Suppressor macrophage (primary cell): ENCODE measurements around the gene ZMYND10.
"Not testable (repeated sequence)": the region's sequence is repeated elsewhere in the genome, so short reads cannot be mapped to it uniquely, and the experiment has no call there.

Experiments used
- DNase-seq, 4 experiments: peaks; one replicate each; pipeline ENCODE4 v3.0.0-alpha.2; 2020 to 2022

ZMYND10 gene

DNA sequence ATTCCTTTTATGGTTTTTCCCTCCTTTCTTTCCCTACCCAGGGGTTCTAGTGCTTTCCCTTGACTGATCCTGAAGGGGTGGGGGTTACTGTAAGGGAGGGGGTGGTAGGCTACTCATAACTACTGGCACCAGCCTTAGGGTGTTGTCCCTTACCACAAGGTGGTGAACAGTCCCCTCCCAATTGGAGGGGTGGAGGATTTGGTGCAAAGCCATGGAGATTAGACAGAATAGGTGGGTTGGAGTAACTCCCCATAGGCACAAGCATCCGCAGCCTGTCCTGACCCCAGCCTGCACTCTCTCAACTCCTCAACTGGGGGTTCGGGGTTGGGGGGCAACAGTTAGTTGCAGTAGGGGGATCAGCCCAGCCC lies 20.4 kb downstream of the ZMYND10 start:
- no peak for DNase-seq

DNA sequence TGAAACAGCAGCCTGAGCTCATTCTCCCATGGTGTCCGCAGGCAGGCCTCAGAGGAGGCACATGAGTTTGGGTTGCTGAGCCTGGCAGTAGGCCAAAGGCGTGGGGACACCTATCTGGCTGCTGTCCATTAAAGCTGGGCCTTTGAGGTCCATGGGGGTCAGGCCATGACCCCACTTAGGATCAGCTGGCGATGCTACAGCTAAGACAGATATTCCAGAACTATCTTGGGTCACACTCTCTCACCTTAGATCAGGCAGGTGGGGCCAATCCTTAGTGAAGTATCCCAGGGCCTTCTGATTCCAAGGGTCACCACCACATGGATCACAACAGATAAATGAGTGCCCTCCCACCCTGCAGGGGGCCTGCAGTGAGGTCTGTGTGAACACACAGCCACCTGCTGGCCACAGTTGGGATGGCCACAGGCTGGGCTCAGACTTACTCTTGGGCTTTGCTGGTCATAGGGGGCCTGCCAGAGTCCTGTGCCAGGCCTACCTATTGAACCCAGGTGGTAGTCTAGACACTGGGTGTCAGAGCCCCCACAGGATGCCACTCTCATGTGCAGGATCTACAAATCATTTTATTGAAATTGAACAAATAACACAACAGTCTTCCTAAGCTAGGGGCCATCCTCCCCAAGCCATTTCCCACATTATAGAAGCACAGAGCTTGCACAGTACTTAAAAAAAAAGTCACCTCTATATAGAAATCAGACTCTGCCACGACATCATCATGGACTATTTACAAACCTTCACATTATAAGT lies 21.0 kb downstream of the ZMYND10 start:
- peak; percentile 72 to 82 (median 73) for DNase-seq

DNA sequence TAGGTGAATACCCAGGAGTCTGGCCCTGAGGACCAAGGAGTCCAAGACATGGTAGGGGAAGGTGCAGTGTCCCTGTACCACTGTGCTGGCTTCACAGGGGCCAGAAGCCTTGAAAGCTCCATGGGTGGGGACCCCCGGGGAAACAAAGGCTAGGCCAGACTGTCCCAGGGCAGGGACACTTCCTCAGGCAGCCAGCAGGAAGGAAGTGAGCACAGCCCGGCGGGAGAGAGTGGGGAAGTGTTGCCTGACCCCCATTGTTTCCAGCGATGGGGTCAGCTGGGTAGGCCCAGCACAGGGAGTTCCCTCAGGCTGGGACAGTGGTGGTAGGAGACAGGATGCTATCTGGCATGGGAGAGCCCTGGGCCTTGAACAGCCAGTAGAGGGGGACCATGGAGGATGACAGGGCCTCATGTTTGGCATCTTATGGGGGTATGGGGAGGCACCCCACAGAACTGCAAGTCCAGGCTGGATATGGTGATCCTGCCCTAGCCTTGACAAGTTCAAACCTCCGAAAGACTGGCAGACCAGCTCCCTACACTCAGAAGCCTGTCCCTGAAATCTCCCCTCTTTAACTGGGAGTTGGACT lies 21.8 kb downstream of the ZMYND10 start:
- DNase-seq = peak; percentile 24 to 58 (median 50)

DNA sequence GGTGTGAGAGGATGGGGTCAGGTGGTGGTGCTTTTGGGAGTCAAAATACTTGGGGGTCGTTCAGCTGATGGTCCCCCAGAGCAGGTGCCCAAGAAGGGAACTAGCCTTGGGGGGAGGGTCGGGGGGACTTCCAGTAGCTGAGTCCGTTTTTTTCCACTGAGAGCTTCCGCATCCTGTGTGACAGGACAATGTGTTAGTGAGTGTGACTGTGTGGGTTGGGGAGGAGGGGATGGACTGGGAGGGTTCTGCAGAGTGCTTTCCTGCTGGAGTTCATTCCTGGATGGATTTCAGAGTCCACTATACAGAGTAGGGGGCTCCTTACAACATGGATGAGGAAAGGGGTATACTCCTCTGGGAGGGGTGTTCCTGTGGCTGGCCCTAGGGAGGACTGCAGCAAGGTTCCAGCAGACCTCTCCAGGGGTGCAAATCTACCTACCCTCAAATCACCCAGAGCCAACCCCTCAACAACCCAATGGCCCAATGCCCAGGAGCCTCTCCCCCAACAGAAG lies 22.4 kb downstream of the ZMYND10 start:
- DNase-seq = peak; percentile 32 to 68 (median 66)

DNA sequence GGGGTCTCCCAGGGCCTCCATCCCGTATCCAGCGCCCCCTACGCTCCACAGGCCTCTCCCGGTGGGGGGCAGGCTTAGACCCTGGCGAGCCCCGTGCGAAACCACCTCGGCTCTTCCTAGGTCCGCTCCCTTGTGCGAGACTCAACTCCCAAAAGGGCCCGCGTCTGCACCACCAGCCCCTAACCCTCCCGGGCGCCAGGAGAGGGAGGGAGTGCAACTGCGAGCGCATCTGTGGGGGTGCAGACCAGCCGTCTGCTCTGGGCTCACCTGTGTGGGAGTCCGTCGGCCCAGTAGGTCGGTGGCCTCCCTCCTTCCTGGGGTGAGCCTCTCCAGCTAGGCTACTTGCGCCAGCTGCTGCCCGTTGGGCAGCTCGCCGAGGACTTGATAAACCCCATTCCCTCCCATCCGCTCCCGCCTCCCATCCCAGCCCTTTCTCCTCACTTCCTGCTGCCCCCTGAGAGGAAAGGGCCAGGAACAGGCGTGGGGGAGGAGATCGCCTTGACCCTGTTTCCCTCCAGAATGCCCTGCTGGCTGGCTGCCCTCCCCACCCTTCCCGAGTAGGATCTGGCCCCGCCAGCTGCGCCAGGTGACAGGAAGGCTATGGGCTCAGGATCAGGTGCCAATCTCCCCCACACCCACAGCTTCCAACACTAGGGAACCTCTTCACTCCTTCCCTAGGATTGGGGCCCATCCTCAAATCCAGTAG lies 23.0 kb downstream of the ZMYND10 start, which contains the start of gene HYAL2:
Gene HYAL2 (minus strand): TSS at position 360 of the 706 bp plus-strand sequence. CDS start 2,256 bp downstream, outside the sequence.
- peak in 1 of 4 experiments; percentile 21 for DNase-seq

DNA sequence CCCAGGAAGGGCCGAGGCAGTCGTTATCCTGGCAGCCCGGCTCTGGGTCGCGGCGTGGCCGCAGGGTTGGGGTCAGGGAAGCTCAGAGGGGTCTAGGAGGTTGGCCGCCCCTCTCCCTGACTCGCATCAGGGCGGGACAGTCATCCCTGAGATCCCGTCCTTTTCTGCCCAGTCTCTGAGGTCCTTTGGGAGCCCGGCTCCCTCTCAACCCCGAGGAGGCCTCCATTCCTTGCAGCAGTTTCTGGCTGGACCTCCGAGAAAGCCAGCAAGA lies 23.5 kb downstream of the ZMYND10 start:
- DNase-seq = no peak

DNA sequence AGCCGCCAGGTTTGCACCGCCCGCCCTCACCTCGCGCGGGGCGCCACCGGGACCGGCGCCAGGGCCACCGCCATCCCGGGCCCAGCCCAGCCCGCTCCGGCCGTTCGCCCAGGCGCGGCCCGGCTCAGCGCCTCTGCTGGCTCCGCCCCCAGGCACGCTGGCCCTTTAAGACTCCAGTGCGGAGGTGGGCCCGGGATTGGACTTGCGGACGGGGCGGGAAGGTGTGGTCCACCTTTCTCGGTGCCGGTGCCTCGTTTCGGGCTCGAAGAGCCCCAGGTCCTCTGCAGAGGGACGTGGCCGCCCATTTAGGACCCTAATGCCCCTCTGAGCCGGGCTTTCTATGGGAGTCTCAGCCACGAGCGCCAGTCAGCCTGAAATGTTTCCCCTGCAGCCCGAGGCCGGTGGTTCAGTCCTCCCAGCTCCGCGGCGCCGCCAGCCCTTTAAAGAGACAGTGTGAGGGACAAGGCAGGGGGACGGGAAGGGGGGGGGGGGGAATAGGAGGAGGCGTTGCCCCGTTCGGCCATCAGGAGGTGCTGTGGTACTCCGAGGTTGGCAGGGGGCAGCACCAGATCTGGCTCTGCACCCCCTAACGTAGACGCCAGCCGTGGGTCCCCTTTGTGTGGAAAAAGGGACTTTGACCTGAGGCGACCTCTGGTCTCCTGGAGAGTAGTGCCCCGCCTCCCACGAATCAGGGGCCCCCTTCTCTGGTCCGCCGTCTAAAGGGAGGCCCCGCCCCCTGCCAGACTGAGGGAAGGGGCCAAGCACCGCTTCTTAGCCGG lies 24.0 kb downstream of the ZMYND10 start:
- DNase-seq = peak; percentile 86 to 96 (median 93)

DNA sequence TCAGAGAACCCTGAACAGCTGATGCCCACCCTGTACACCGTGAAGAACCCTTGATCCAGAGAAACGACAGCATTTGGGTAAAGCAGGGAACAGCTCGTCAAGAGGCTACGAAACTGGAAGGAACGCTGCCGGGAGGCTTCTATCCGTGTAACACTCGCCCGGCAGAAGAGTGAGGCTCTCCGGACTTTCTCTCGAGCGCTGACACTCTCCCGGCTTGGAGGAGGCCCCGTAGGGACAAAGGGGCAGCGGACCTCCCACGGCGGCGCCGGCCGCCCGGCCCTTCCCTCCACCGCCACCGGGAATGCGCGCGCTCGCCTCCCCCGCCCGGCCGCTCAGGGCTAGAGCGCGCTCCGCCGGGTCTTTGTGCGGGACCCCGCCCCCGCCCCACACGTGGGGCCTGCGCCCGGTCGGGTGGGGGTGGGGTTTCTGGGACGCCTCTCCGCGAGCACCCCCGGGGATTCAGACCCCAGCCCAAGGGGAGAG lies 24.6 kb downstream of the ZMYND10 start:
- peak; percentile 71 to 91 (median 80) for DNase-seq

DNA sequence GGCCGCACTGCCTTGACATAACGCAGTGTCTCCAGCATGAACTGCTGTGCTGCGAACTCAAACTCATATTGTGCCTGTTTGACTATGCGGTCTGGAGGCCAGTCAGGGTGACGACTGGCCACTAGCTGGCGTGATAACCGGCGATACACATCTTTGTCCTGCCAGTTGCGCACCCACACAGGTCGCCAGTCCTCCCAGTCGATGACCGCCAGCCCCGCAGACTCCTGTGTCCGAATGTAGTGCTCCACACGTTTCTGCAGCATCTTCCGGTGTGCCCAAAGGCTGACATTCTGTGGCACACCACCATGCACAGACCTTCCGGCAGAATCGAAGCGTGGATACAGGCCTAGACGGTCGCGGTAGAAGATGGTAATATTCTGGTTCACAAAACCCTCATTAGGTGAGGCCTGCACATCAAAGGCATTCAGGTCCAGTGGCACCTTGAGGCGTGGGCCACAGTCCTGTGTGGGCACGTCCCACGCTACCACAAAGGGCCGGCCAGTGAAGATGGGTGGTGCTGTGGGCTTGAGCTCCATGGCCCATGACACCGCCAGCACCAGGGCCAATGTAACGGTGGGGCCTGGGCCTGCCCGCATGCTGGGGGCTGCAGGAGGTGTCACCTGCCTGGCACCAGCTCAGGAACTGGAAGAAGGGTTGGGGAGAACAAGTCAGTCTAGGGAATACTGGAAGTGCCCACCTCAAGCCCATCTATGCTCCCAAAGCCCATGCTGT lies 25.5 kb downstream of the ZMYND10 start:
- DNase-seq = no peak

DNA sequence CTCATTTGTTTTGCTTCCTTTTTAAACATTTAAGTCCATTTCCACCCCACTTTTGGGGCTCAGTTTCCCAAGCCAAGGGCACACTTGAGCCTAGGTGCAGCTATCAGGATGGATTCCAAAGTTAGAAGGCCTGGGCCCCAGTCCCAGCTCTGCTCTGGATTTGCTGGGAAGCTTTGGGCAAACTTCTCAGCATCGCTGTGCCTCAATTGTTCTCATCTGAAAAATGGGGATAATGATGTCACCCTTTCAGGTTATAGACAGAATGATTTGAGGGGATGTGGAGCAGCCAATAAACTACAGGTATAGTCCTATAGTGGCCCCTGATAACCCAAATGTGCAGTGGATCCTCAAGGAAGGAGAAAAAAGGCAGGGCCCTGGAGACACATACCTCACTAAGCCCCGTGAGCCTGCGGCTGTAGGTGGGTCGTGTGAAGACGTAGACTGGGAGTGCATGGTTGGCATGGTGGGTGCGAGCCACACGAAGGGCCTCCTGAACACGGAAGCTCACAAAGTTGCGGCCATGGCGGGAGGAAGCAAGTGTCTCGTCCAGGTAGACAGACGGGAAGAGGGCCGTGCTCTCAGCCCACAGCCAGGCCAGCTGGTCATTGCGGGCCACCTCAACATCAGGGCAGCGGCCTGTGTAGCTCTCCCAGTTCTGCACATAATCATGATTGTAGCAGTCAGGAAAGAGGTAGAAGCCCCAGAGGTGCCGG lies 26.2 kb downstream of the ZMYND10 start:
- DNase-seq = no peak

DNA sequence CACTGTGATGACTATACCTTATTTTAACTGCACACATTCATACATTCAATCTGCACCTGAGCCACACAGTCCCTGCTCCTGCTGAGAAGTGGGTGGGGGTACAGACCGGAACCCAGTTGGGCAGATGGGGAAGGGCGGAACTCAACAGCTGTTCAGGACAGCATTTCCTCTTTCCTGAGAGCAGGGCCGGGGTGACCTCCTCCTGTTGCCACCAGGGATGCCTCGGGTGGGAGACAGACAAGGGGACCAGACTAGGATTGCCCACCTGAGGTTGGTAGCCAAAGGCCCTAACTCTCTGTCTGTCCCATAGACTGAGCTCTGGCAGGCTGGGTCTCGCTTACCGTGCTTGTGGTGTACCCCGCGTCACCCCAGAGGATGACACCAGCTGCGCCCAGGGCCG lies 26.9 kb downstream of the ZMYND10 start:
- peak; percentile 24 to 69 (median 56) for DNase-seq

DNA sequence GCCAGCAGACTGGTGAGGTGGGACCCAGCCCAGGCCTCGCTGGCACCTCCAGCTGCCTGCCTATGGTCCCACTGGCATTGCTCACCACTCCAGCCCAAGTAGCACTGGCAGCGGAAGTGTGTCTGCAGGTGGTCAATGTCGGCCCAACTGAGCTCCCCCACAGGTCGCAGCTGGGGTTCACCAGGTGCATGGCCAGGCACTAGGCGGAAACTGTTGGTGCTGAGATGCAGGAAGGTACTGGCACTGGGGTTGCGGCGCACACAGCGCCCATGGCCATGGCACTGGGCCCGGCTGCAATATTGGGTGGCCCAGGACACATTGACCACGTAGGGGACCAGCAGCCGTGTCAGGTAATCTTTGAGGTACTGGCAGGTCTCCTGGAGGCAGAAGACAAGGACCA lies 27.4 kb downstream of the ZMYND10 start:
- no peak for DNase-seq

DNA sequence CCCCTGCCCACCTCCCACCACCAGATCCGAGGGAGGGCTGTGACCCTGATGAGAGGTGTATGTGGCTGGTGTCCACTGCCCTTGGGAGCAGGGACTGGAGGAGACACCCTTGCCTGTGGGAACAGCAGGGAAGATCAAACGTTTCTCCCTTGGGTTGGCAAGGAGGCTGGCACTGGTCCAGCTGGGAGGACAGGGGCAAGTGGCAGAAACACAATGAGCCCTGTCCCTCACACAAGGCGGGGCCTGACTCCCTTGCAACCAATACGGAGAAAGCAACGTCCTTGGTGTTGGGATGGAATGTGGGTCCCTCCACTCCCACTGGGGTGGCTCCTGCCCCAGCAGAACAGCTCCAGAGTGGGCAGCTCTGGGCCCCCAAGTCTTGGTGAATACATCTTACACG lies 28.2 kb downstream of the ZMYND10 start:
- DNase-seq = no peak

DNA sequence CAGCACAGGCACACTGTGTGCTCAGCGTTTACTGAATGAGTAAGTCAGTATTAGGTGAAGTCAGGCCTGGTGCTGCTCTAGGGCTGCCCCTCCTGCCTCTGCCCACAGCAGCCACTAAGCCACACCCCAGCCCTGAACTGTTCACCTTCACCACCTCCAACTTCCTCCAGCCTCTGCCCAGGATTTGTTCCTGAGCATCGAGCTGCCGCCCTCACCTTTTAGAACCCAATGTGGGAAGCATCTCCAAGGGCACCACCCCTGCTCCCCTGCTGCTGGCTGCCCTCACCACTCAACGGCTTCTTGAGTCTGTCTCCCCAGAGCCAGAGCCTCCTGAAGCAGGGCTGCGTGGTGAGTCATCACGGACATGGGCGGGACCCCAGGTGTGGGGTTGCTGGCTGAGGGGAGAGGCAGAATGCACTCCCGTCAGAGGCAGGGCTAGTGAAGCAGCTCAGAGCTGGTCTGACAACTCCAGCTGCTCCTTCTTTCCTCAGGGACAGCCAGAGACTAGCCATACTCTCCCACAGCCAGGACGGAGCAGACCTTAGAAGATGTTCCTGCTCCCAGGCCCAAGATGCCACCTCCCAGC lies 28.8 kb downstream of the ZMYND10 start:
- no peak for DNase-seq

DNA sequence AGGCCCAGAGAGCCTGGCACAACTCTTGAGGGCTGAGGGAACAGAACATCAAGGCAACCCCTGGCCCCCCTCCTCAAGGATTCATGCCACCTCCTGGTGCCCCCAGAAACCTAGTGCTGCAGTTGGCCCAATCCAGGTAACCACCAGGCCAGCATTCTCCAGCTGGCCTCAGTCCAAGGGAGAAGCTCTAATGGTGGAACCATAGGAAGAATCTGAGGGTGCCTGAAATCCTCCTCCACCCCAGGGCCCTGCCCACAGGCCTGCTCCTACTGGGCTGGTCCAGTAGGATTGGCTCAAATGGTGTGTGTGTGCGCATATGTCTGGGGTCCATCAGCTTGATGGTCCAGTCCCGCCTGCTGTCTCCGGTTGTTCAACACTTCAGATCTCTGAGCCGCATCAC lies 30.7 kb downstream of the ZMYND10 start:
- no peak for DNase-seq

DNA sequence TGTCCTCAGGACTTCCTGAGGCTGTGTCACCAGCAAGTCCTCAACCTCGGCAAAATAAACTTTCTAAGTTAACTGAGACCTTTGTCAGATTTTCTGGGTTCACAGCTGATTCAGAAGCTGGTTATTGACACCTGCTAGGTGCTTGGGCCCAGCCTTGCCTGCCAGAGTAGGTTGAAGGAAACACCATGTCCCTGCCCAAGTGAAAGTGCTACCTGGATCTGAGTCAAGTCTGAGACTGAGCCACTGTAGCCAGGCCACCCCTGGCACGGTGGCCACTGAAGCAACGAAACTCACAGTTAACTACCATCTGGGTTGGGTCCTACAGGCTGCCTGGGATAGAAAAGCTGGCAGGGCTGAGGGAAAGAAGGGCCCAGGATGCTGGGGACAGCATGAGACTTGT lies 31.2 kb downstream of the ZMYND10 start:
- DNase-seq = no peak

DNA sequence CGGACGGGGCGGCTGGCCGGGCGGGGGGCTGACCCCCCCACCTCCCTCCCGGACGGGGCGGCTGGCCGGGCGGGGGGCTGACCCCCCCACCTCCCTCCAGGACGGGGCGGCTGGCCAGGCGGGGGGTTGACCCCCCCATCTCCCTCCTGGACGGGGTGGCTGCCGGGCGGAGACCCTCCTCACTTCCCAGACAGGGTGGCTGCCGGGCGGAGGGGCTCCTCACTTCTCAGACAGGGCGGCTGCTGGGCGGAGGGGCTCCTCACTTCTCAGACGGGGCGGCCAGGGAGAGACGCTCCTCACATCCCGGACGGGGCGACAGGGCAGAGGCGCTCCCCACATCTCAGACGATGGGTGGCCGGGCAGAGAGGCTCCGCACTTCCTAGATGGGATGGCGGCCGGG lies 33.5 kb downstream of the ZMYND10 start:
- DNase-seq = not testable (repeated sequence)

DNA sequence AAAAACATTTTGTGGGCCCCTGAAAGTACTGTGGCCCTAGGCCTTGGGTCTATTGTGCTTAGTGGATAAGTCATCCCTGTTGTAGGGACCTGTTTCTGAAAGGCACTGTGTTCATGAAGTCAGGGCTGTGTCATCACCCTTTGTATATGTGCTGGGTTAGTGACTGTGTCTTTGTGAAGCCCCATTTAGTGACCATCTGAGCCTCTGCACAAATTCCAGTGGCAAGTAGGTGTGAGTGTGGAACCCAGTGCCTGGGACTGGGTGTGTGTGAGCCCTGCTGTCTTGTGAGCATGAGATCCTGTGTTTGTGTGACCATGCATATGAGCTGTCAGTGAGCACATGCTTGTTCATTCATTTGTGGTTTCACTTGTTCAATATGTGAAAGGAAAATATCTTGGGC lies 40.9 kb downstream of the ZMYND10 start:
- no peak for DNase-seq

DNA sequence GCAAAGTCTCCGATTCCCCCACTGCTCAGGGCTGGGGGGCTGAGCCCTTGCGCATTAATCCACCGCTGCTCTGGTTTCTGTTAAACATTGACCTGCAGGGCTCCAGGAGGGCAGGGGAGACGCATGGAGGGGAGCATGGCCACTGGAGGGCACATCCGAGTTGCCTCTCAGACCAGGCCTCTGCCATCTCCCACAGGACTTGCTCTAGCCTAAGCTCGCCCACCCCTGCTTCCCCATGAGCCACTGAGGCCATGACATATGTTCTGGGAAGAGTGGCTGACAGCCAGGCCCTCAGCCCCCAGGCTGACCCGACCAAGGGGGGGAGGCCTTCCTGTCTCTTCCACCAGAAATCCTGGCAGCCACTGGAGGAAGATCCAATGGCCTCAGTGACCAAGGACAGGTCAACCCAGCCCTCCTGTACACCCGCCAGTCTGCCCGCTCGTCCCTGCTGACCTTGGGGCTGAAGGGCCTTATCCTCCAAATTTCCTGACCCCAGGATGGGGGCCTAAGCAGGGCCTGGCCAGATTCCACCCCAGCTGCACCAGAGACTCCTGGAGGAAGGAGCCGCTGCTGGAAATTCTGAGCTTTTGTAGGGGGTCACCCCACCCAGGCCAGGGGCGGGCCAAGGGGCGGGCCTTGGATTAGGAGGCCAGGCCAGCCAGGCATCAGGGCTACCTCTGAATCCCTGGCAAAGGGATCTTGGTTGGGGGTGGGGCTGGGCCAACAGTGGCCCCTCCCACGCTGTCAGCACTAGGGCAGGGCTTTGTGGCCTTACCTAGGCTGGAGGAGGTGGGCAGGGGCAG lies 42.3 kb downstream of the ZMYND10 start, which contains the start of gene HYAL1:
Gene HYAL1 (minus strand): TSS at position 562 of the 803 bp plus-strand sequence. CDS start 618 bp downstream, outside the sequence.
- peak in 1 of 4 experiments; percentile 26 for DNase-seq
